Effector CD8-positive, alpha-beta T cell (primary cell): ENCODE data around the gene CCDC82.

Source experiments
- DNase-seq: peaks from one replicate; lab custom pipeline; 2025; lab: John Stamatoyannopoulos, UW

Gene CCDC82

DNA sequence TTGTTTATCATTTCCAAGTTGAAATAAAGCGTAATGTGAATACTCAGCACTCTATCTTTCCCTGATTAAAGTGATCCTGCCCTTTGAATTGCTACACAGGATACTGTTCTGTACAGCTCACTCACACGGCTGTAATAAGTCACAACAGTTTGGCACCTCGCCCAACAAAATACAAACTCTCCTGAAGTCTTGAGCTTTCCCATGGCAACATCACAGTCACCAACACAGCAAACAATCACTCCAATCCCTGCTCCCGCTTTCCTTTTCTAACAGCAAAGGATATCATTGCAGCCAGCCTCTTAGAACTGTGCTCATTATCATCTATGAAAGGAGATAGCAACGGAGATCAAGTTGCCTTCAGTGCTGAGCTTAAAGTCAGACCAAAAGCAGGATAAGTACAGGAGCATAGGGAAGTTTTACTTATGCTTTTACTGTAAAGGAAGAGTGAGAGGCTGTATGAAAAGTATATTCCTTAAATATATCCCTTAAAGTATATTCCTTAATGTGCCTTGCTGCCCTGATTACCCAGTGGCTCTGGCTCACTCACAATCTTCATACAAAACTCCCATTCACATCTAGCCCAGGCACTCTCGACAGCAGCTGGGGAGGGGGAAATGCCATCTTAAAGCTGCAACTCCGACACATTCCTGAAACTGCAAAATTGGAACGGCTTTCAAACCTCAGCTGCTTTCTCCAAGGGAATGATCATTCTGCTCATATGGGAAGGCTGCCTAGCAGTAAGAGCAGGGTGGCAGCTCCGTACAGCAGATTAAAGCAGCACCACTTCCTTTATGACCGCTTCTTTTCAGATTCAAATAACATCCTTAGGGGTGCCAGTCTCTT, 82.6 kb downstream of the CCDC82 start:
- DNase-seq = no peak

DNA sequence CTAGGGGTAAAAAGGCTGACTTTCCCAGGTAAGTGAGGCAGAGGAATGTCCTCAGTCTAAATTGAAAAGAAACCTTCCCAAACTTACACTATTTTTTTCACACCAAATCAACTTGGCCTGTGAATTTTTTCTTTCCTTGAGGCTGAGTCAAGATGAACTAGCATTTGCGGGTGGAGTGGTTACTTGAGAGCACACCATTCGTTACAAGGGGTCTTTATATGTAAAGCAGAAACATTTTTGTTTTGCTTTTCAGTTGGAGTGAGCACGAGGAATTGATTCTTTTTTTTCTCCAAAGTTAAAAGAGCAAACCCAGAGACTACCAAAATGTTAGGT, 83.1 kb downstream of the CCDC82 start:
- DNase-seq = no peak

DNA sequence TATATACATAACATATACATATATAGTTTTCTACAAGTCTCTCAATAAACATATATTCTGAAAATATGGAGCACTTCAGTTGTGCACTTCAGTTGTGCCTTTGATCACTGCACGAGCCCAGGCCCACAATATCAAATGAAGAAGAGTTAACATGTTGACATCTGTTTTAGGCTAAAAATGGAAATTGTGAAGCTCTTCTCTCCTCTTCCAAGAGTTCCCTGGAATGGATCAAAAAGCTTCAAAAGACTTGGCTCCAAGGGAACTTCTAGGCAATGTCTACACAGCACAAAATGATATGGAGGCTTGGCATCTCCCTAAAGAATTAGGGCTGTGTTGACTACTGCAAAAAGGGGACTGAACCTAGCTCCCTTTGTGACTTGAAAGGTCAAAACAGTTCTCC, 83.6 kb downstream of the CCDC82 start:
- DNase-seq = no peak

GRCh38 chr11:96303980-96304379, 85.7 kb downstream of the CCDC82 start:
- DNase-seq = no peak

DNA sequence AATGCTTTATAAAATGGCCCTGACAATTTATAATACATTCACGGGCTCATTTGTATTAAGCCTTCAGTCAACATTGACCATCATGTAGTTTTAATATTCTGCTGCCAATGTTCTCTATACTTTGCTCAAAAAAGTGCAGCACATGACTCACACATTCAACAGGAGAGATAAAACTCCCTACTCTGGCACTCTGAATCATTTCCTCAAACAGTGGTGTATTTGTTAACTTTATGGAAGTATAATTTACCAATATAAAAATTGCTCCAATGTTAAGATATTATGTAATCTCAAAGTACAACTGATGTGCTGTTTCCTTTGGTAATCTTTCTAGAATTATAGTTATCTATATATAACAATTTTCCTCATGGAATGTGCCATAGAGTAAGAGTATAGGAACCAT, 86.6 kb downstream of the CCDC82 start:
- no peak for DNase-seq
